Vein endothelial cell (primary cell): ENCODE measurements around the gene PXYLP1. TPM values are rescaled to one million over a fixed set of nuclear protein-coding genes. Genes with fewer than 3 reads are reported as not detected.

Experiments used
- total RNA-seq: library from RNA; depleted of rRNA; stranded (reverse); fragments of >200 nt; gene quantifications from 2 replicates; pipeline ENCODE4 v1.2.3, GENCODE V29; 2012

PXYLP1 gene, protein sequence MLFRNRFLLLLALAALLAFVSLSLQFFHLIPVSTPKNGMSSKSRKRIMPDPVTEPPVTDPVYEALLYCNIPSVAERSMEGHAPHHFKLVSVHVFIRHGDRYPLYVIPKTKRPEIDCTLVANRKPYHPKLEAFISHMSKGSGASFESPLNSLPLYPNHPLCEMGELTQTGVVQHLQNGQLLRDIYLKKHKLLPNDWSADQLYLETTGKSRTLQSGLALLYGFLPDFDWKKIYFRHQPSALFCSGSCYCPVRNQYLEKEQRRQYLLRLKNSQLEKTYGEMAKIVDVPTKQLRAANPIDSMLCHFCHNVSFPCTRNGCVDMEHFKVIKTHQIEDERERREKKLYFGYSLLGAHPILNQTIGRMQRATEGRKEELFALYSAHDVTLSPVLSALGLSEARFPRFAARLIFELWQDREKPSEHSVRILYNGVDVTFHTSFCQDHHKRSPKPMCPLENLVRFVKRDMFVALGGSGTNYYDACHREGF
- 0.65 and 0.86 TPM in 2 replicates for total RNA-seq

DNA sequence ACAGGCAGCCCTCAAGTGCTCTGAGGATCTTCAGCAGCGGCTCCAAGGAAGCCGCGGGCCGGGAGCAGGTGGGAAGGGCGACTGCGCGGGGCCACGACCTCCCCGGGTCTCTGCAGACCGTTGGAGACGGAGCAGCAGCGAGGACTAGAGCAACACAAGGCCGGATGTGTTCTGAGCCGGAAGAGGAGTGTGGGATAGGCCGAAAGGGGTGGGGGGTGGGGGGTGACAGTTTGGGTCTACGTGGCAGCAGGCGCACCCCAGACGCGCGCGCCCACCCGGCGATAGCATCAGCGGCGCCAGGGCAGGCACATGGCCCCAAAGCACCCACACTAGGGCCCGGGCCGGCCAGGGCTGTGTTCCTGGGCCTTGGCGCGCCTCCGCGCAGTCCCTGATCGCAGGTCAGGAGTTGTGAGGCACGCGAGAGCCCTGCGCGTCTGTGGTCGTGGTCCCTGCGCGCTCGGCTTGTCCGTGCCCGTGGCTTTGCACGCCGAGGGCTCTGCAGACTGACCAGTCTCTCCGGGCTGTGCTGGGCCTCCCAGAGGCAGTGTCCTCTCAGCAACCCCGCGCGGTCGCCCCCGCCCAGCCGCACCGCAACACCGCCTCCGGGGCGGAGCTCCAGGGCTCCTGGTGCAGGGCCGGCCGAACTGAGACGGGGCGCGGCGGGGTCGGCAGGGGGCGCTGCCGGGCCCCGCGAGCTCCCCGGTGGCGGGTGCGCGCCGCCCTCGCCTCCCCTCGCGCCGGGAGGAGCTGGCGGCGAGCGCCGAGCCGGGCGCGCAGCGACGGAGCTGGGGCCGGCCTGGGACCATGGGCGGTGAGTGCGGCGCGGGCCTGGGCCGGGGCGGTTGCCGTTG lies at the start of gene PXYLP1:
Gene PXYLP1 (plus strand): TSS at position 725 of the 851 bp plus-strand sequence. CDS start 28,351 bp downstream, outside the sequence.

Other genes starting within 250 kb of the PXYLP1 start
- gene SPSB4, start 180.5 kb upstream of the PXYLP1 start, total RNA-seq, result not detected in 2 replicates
- 133 and 161 TPM in 2 replicates for gene ZBTB38, start 136.7 kb downstream of the PXYLP1 start, total RNA-seq